SK-N-SH (cell line): Measurements from ENCODE around the gene TGFB1I1.

Experiments
- EP300 ChIP-seq, 2 experiments: IDR thresholded peaks; 2 replicates each; pipeline versions ENCODE4 v1.4.0 to v1.6.1; 2012; ENCODE audit warnings: borderline replicate concordance in 1 of 2, low read depth in 1 of 2, low read length in 1 of 2
- POLR2AphosphoS5 ChIP-seq: IDR thresholded peaks from 2 replicates; pipeline ENCODE4 v1.6.1; 2012; ENCODE audit warnings: low read depth, low read length
- SMC3 ChIP-seq: IDR thresholded peaks from 2 replicates; pipeline ENCODE4 v1.6.1; 2012; ENCODE audit warnings: low read depth, low read length, improper control_type of control experiment
- TCF12 ChIP-seq: IDR thresholded peaks from 2 replicates; pipeline ENCODE4 v1.4.0; 2012
- TF ChIP-seq, protein P1 (sequence below): fragments of 200-600 bp; sonication (generic); IDR thresholded peaks from 2 replicates; pipeline ENCODE4 v1.6.1; 2017; ENCODE audit warnings: antibody characterized with exemption, mild to moderate bottlenecking, moderate library complexity
- TF ChIP-seq, protein P2 (sequence below): IDR thresholded peaks from 2 replicates; pipeline ENCODE4 v1.6.1; 2012; ENCODE audit warnings: mild to moderate bottlenecking, low read depth, low read length, moderate library complexity

DNA sequence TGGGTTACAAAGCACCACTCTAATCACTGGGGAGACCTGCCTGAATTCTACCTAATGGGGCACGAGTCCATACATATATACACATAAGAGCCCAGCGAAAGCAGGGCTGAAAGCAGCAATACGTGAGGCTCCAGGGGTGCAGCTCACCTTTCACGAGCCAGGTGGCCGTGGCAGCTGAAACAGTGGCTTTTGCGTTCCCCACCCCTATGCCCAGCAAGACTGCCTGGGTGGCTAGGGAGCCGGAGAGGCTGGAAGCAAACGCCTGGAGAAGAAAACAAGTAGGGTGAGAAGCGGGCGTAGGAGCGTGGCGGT lies 35.6 kb downstream of the TGFB1I1 start:
- TF ChIP-seq POLR2AphosphoS5 (no peak), EP300 (IDR thresholded peaks at IDR 0.05; ENCODE audit: borderline replicate concordance in 1 of 2, low read depth in 1 of 2, low read length in 1 of 2) (no peak), SMC3 (no peak), TCF12 (no peak)
- TF ChIP-seq, protein P1, sequence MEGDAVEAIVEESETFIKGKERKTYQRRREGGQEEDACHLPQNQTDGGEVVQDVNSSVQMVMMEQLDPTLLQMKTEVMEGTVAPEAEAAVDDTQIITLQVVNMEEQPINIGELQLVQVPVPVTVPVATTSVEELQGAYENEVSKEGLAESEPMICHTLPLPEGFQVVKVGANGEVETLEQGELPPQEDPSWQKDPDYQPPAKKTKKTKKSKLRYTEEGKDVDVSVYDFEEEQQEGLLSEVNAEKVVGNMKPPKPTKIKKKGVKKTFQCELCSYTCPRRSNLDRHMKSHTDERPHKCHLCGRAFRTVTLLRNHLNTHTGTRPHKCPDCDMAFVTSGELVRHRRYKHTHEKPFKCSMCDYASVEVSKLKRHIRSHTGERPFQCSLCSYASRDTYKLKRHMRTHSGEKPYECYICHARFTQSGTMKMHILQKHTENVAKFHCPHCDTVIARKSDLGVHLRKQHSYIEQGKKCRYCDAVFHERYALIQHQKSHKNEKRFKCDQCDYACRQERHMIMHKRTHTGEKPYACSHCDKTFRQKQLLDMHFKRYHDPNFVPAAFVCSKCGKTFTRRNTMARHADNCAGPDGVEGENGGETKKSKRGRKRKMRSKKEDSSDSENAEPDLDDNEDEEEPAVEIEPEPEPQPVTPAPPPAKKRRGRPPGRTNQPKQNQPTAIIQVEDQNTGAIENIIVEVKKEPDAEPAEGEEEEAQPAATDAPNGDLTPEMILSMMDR, result no peak
- TF ChIP-seq, protein P2, sequence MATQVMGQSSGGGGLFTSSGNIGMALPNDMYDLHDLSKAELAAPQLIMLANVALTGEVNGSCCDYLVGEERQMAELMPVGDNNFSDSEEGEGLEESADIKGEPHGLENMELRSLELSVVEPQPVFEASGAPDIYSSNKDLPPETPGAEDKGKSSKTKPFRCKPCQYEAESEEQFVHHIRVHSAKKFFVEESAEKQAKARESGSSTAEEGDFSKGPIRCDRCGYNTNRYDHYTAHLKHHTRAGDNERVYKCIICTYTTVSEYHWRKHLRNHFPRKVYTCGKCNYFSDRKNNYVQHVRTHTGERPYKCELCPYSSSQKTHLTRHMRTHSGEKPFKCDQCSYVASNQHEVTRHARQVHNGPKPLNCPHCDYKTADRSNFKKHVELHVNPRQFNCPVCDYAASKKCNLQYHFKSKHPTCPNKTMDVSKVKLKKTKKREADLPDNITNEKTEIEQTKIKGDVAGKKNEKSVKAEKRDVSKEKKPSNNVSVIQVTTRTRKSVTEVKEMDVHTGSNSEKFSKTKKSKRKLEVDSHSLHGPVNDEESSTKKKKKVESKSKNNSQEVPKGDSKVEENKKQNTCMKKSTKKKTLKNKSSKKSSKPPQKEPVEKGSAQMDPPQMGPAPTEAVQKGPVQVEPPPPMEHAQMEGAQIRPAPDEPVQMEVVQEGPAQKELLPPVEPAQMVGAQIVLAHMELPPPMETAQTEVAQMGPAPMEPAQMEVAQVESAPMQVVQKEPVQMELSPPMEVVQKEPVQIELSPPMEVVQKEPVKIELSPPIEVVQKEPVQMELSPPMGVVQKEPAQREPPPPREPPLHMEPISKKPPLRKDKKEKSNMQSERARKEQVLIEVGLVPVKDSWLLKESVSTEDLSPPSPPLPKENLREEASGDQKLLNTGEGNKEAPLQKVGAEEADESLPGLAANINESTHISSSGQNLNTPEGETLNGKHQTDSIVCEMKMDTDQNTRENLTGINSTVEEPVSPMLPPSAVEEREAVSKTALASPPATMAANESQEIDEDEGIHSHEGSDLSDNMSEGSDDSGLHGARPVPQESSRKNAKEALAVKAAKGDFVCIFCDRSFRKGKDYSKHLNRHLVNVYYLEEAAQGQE, result no peak
